Measurements from ENCODE around the gene LIPC. TPM values are rescaled to one million over a fixed set of nuclear protein-coding genes. Genes with fewer than 3 reads are reported as not detected.

The LIPC gene
- total and polyA plus RNA-seq, 2 of the 4 experiments (the other 2 are of a cell fraction) = 0.07 TPM; not detected in 1

DNA sequence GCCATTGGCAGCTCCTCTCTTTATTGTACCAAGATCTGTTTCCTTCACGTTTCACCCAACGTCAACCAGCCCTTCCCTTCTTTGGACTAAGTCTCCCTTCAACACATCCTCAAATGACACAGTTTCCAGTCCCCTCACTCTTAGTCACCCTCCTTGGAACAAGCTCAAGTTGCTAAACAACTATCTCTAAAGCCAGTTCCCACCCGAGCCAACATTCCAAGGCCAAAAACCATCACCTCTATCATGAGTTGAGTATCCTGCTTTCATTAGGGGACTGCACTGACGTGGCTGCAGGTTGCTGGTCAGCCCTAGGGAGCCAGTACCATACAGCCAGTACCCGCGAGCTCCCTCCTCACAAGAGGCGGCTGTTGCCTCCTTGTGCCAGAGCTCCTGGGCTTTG is 73.8 kb downstream of the LIPC start:
- Histone ChIP-seq H4K8ac (ENCODE audit: low read depth in 2 of 2, low read length in 2 of 2) (no peak overlapping the region; a peak in 1 of 4 replicates), H3K9me3 (ENCODE audit: control insufficient read depth, insufficient read depth, low read length) (no peaks in the 10 kb centered on the region), H3K36me3 (ENCODE audit: control insufficient read depth, insufficient read depth, low read length) (no peaks in the 10 kb centered on the region), H2BK120ac (ENCODE audit: low read depth, low read length) (peak overlapping the region; percentile 71), H3K9ac (ENCODE audit: low read depth, low read length) (no peak overlapping the region), H2BK15ac (ENCODE audit: low read depth, low read length) (peak overlapping the region; percentile 82; the same call in 2 of the 3 replicates), H3K27me3 (ENCODE audit: control insufficient read depth, insufficient read depth, low read length) (no peaks in the 10 kb centered on the region), H2AK9ac (replicated peaks; ENCODE audit: low read depth, low read length, poor library complexity) (peak overlapping the region; percentile 7), H3K9me1 (ENCODE audit: insufficient read depth, low read length) (peaks cover 7% of the 10 kb centered on the region; the same call in 1 of the 2 replicates), H3K79me1 (ENCODE audit: low read depth in 1 of 2, low read length in 2 of 2) (no peaks in the 10 kb centered on the region), H2AK5ac (ENCODE audit: low read depth, low read length) (peak overlapping the region; percentile 81; the same call in 1 of the 2 replicates), H3K4me1 (ENCODE audit: control insufficient read depth, insufficient read depth, low read length) (0 out of 2 replicates have a peak, but pooled peaks cover 2% of the 10 kb centered on the region), H3K23ac (ENCODE audit: low read depth, low read length) (0 out of 2 replicates have a peak overlapping the region, but pooled peaks have one; percentile 73), H3K14ac (replicated peaks; ENCODE audit: low read depth, low read length) (peak overlapping the region; percentile 89), H3K27ac (ENCODE audit: insufficient read depth, low read length) (no peak overlapping the region), H2BK20ac (ENCODE audit: low read depth, low read length) (peak overlapping the region; percentile 69), H3K18ac (ENCODE audit: low read depth, low read length) (peak overlapping the region; percentile 32; the same call in 1 of the 2 replicates), H2BK5ac (ENCODE audit: low read depth, low read length, poor library complexity, severe bottlenecking) (peak overlapping the region; percentile 12), H3K4me3 (ENCODE audit: insufficient read depth, low read depth, low read length) (no peak overlapping the region), H2AFZ (replicated peaks; ENCODE audit: low read length, poor library complexity) (peak overlapping the region; percentile 54), H4K20me1 (ENCODE audit: insufficient read depth, low read length) (no peaks in the 10 kb centered on the region), H3K56ac (ENCODE audit: extremely low read depth, insufficient read depth, low read length) (no peak overlapping the region), H4K91ac (ENCODE audit: insufficient read depth, low read depth, low read length) (peak overlapping the region; percentile 14; the same call in 1 of the 2 replicates), H4K5ac (ENCODE audit: low read depth, low read length) (no peak overlapping the region), H3K4ac (ENCODE audit: low read depth, low read length) (peak overlapping the region; percentile 65), H3K4me2 (ENCODE audit: low read depth, low read length) (no peak overlapping the region)
- intact Hi-C loops (cut with micrococcal nuclease) = no loop called here
- no peak for TF ChIP-seq FOS (IDR thresholded peaks at IDR 0.05; ENCODE audit: low read depth, low read length)
- no peak for TF ChIP-seq CTCF (conservative IDR thresholded peaks at IDR 0.05; ENCODE audit: low read depth, low read length)
- TF ChIP-seq MAZ (IDR thresholded peaks at IDR 0.05; ENCODE audit: borderline replicate concordance, low read depth, low read length) = no peak
- no peak for TF ChIP-seq BHLHE40 (IDR thresholded peaks at IDR 0.05; ENCODE audit: low read depth, low read length)
- TF ChIP-seq CEBPB (IDR thresholded peaks at IDR 0.05; ENCODE audit: low read depth, low read length) = no peak
- no peak for TF ChIP-seq CHD1 (IDR thresholded peaks at IDR 0.05; ENCODE audit: low read depth, low read length)
- CTCF ChIA-PET = interaction anchor here (0.5 kb wide), 1 partner anchor 109 kb away, joined by 3 read pairs; no protein-coding TSS in a partner anchor
- DNase-seq (peak; percentile 39), ATAC-seq (ENCODE audit: low read depth) (peak; percentile 29)
- in situ Hi-C loops (cut with MboI; ENCODE audit: low sequenced_read_pairs) = no loop called here
- POLR2A ChIA-PET (ENCODE audit: unreplicated experiment) = no interaction called here
- BruUV-seq (replicated peaks) = no TSS peak
- dilution Hi-C loops (cut with HindIII; ENCODE audit: low sequenced_read_pairs, unreplicated experiment) = no loop called here
- WGBS, 2 experiments (ENCODE audit: extremely low coverage in 2 of 2, insufficient read length in 1 of 2) = 93% methylated on average over 2 of the region's 7 CpGs; no CpG with 5 or more reads in 1 of the 2 experiments

Data from IMR-90 (cell line).